ENCODE measurements around the gene UBXN6. TPM values are rescaled to one million over a fixed set of nuclear protein-coding genes. Genes with fewer than 3 reads are reported as not detected.

UBXN6 gene
- total and polyA plus RNA-seq, 2 experiments from 2014 or later = 19.1 to 21.6 TPM

DNA sequence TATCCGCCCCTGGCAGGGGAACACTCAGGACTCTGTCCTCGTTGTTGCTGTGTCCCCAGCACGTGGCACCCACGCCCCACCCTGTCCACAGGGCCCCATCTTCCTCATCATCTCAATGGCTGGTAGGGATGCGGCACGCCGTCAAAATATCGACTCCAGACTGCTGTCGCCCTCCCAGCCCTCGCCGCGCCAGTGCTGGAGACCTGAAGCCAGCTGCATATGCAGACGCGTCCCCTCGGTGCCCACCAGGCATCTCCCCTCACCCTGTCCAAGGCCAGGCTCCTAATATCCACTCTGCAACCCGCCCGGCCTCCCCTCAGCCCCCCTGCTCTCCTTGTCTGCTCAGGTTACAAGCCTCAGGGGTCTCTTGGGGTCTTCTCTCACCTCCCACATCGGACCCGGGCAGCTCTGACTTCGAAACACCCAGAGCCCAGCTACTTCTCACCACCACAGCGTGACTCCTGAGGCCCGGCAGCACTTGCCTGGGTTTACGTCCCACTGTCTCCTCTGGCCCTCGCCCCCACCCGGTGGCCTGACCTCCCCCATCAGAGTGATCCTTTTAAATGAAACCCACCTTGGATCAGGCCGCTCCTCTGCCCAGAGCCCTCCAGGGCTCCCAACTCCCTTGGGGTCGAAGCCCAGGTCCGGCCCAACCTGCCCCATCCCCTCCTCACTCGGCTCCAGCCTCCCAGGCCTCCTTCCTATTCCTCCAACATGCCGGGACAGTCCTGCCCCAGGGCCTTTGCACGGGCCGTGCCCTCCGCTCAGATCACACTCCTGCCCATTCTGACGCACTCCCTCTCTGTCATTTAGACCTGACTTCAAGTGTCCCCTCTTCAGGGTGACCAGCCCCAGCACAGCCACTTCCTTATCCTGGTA, 48.2 kb upstream of the UBXN6 start (continued):
- TF ChIP-seq, protein P1, sequence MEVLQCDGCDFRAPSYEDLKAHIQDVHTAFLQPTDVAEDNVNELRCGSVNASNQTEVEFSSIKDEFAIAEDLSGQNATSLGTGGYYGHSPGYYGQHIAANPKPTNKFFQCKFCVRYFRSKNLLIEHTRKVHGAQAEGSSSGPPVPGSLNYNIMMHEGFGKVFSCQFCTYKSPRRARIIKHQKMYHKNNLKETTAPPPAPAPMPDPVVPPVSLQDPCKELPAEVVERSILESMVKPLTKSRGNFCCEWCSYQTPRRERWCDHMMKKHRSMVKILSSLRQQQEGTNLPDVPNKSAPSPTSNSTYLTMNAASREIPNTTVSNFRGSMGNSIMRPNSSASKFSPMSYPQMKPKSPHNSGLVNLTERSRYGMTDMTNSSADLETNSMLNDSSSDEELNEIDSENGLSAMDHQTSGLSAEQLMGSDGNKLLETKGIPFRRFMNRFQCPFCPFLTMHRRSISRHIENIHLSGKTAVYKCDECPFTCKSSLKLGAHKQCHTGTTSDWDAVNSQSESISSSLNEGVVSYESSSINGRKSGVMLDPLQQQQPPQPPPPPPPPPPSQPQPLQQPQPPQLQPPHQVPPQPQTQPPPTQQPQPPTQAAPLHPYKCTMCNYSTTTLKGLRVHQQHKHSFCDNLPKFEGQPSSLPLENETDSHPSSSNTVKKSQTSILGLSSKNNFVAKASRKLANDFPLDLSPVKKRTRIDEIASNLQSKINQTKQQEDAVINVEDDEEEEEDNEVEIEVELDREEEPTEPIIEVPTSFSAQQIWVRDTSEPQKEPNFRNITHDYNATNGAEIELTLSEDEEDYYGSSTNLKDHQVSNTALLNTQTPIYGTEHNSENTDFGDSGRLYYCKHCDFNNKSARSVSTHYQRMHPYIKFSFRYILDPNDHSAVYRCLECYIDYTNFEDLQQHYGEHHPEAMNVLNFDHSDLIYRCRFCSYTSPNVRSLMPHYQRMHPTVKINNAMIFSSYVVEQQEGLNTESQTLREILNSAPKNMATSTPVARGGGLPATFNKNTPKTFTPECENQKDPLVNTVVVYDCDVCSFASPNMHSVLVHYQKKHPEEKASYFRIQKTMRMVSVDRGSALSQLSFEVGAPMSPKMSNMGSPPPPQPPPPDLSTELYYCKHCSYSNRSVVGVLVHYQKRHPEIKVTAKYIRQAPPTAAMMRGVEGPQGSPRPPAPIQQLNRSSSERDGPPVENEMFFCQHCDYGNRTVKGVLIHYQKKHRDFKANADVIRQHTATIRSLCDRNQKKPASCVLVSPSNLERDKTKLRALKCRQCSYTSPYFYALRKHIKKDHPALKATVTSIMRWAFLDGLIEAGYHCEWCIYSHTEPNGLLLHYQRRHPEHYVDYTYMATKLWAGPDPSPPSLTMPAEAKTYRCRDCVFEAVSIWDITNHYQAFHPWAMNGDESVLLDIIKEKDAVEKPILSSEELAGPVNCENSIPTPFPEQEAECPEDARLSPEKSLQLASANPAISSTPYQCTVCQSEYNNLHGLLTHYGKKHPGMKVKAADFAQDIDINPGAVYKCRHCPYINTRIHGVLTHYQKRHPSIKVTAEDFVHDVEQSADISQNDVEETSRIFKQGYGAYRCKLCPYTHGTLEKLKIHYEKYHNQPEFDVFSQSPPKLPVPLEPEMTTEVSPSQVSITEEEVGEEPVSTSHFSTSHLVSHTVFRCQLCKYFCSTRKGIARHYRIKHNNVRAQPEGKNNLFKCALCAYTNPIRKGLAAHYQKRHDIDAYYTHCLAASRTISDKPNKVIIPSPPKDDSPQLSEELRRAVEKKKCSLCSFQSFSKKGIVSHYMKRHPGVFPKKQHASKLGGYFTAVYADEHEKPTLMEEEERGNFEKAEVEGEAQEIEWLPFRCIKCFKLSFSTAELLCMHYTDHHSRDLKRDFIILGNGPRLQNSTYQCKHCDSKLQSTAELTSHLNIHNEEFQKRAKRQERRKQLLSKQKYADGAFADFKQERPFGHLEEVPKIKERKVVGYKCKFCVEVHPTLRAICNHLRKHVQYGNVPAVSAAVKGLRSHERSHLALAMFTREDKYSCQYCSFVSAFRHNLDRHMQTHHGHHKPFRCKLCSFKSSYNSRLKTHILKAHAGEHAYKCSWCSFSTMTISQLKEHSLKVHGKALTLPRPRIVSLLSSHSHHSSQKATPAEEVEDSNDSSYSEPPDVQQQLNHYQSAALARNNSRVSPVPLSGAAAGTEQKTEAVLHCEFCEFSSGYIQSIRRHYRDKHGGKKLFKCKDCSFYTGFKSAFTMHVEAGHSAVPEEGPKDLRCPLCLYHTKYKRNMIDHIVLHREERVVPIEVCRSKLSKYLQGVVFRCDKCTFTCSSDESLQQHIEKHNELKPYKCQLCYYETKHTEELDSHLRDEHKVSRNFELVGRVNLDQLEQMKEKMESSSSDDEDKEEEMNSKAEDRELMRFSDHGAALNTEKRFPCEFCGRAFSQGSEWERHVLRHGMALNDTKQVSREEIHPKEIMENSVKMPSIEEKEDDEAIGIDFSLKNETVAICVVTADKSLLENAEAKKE (CRISPR knock-in tag; IDR thresholded peaks at IDR 0.05) = no peak
- no peak for TF ChIP-seq NANOG (IDR thresholded peaks at IDR 0.05; ENCODE audit: borderline replicate concordance)
- TF ChIP-seq ZNF114 (CRISPR knock-in tag; IDR thresholded peaks at IDR 0.05) = no peak
- no peak for TF ChIP-seq POLR2AphosphoS5 (IDR thresholded peaks at IDR 0.05; ENCODE audit: low read depth)
- TF ChIP-seq EZH2phosphoT487 (IDR thresholded peaks at IDR 0.05; ENCODE audit: unreplicated experiment) = no peak
- TF ChIP-seq, protein P2, sequence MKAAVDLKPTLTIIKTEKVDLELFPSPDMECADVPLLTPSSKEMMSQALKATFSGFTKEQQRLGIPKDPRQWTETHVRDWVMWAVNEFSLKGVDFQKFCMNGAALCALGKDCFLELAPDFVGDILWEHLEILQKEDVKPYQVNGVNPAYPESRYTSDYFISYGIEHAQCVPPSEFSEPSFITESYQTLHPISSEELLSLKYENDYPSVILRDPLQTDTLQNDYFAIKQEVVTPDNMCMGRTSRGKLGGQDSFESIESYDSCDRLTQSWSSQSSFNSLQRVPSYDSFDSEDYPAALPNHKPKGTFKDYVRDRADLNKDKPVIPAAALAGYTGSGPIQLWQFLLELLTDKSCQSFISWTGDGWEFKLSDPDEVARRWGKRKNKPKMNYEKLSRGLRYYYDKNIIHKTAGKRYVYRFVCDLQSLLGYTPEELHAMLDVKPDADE (IDR thresholded peaks at IDR 0.05) = no peak
- TF ChIP-seq JUNB (IDR thresholded peaks at IDR 0.05; ENCODE audit: unreplicated experiment) = no peak
- TF ChIP-seq STAT1 (IDR thresholded peaks at IDR 0.05; ENCODE audit: unreplicated experiment) = no peak
- TF ChIP-seq CREB1 (CRISPR knock-in tag; IDR thresholded peaks at IDR 0.05; ENCODE audit: low read depth) = no peak
